Stomach smooth muscle (tissue), 2 donors: Measurements from ENCODE around the gene UGT2B17.
"Not testable (repeated sequence)": the region's sequence is repeated elsewhere in the genome, so short reads cannot be mapped to it uniquely, and the experiment has no call there.

Experiments
- H3K27ac ChIP-seq: one replicate; pipeline ENCODE4 v1.7.0; 2013; ENCODE audit warnings: mild to moderate bottlenecking, low read length, inconsistent platforms
- H3K27me3 ChIP-seq, 2 donors: one replicate each; pipeline ENCODE4 v1.7.0; 2013; ENCODE audit warnings: low read length in 2 of 2; ENCODE audit not compliant: insufficient read depth in 2 of 2, control insufficient read depth in 1 of 2
- H3K36me3 ChIP-seq, 2 donors: one replicate each; pipeline ENCODE4 v1.7.0; 2013; ENCODE audit warnings: low read length in 2 of 2; ENCODE audit not compliant: control insufficient read depth in 2 of 2, insufficient read depth in 2 of 2
- H3K4me1 ChIP-seq: one replicate; pipeline ENCODE4 v1.7.0; 2013; ENCODE audit warnings: low read length; ENCODE audit not compliant: control insufficient read depth, insufficient read depth
- H3K4me3 ChIP-seq, 2 donors: one replicate each; pipeline ENCODE4 v1.7.0; 2013; ENCODE audit warnings: low read length in 2 of 2
- H3K9ac ChIP-seq, 2 donors: one replicate each; pipeline ENCODE4 v1.7.0; 2013; ENCODE audit warnings: low read length in 2 of 2, mild to moderate bottlenecking in 1 of 2
- H3K9me3 ChIP-seq, 2 donors: one replicate each; pipeline ENCODE4 v1.7.0; 2013; ENCODE audit warnings: low read length in 2 of 2; ENCODE audit not compliant: control insufficient read depth in 2 of 2
- donor health status: healthy.
- donor health status: Pancreatic carcinoma.

UGT2B17 gene

DNA sequence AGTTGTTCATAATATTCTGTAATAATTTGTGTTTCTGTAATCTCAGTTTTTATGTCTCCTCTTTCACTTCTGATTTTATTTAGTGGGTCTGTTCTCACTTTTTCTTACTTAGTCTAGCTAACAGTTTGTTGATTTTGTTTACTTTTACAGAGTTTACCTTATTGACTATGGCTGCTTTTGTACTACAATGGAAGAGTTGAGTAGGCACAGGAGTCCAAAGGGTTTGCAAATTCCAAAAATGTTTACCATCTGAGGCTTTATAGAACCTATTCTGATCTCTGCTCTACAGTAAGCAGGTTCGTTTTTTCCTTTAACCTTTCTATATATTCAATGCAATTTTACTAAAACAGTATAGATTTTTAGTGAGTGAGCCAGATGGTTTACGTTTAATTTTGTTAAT is 55.1 kb downstream of the UGT2B17 start:
- Histone ChIP-seq H3K27me3 (no peaks in the 10 kb centered on the region), H3K36me3 (no peaks in the 10 kb centered on the region), H3K4me3 (no peak overlapping the region), H3K4me1 (no peaks in the 10 kb centered on the region), H3K9ac (no peak overlapping the region), H3K27ac (no peak overlapping the region), H3K9me3 (no peaks in the 10 kb centered on the region)

DNA sequence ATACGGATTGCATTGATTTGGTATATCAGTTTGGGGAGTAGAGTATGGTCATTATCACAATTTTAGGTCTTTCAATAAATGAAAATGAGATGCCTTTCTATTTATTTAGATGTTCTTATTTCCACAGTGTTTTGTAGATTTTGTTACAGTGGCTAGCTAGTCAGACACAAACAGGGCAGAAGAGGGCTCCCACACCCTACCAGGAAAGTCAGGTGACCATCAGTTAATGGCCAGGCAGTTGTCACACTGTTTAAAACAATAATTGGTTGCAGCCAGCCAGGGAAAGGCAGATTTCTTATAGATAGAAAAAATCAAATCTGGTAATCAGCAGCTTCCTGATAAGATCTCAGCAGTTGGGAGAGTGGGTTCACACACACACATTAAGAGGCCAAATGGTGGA is 57.2 kb downstream of the UGT2B17 start:
- Histone ChIP-seq H3K36me3 (no peaks in the 10 kb centered on the region), H3K9me3 (no peaks in the 10 kb centered on the region), H3K4me3 (no peak overlapping the region), H3K9ac (no peak overlapping the region), H3K4me1 (no peaks in the 10 kb centered on the region), H3K27me3 (no peaks in the 10 kb centered on the region), H3K27ac (no peak overlapping the region)

DNA sequence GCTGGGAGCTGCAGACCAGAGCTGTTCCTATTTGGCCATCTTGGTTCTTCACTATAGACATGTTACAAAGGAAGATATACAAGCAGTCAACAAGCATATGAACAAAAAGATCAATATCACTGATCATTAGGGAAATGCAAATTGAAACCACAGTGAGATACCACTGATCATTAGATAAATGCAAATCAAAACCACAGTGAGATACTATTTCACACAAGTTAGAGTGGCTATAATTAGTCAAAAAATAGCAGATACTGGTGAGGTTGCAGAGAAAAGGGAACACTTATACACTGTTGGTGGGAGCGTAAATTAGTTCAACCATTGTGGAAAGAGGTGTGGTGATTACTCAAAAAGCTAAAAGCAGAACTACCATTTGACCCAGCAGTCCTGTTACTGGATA is 70.7 kb downstream of the UGT2B17 start:
- not testable (repeated sequence) for H3K9me3 ChIP-seq, H3K4me1 ChIP-seq, H3K27me3 ChIP-seq

DNA sequence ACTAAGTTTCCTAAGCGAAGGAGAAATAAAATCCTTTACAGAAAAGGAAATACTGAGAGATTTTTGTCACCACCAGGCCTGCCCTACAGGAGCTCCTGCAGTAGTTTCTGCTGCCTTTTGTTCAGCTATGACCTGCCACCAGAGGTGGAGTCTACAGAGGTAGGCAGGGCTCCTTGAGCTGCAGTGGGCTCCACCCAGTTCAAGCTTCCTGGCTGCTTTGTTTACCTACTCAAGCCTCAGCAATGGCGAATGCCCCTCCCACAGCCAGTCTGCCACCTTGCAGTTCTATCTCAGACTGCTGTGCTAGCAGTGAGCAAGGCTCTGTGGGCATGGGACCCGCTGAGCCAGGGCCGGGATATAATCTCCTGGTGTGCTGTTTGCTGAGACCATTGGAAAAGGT is 71.3 kb downstream of the UGT2B17 start:
- H3K9me3 ChIP-seq, H3K36me3 ChIP-seq, H3K27ac ChIP-seq: not testable (repeated sequence)

More for the DNA sequence above, 70.7 kb downstream of the UGT2B17 start:
- H3K4me3 ChIP-seq, H3K36me3 ChIP-seq, H3K27ac ChIP-seq, H3K9ac ChIP-seq: not testable (repeated sequence)

DNA sequence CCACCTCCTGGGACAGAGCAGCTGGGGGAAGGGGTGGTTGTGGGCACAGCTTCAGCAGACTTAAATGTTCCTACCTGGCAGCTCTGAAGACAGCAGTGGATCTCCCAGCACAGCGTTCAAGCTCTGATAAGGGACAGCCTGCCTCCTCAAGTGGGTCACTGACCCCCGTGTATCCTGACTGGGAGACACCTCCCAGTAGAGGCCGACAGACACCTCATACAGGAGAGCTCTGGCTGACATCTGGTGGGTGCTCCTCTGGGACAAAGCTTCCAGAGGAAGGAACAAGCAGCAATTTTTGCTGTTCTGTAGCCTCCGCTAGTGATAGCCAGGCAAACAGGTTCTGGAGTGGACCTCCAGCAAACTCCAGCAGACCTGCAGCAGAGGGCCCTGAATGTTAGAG is 72.7 kb downstream of the UGT2B17 start:
- not testable (repeated sequence) for H3K4me3 ChIP-seq, H3K27me3 ChIP-seq, H3K27ac ChIP-seq, H3K9me3 ChIP-seq, H3K9ac ChIP-seq, H3K36me3 ChIP-seq, H3K4me1 ChIP-seq

More for the DNA sequence above, 71.3 kb downstream of the UGT2B17 start:
- H3K4me1 ChIP-seq, H3K27me3 ChIP-seq, H3K4me3 ChIP-seq, H3K9ac ChIP-seq: not testable (repeated sequence)

DNA sequence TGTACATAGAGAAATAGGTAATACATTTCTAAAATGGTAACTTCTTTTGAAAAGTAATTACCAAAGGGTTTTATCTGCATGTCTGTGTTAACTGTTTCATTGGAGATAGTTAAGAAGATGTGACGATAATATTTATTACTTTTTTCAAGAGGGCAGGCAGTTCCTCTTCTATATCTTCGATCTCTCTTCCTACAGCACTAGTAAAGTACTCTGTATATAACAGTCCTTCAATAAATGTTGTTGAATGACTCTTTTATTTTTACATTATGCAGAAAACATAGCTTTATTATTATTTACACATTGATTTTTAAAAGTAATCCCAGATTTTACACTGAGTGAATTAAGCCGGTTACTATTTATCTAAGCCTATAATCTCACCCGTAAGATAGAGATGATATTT is 77.1 kb downstream of the UGT2B17 start:
- H3K9me3 ChIP-seq, result no peaks in the 10 kb centered on the region
- H3K36me3 ChIP-seq, result no peaks in the 10 kb centered on the region
- no peak overlapping the region for H3K9ac ChIP-seq
- H3K4me1 ChIP-seq, result no peaks in the 10 kb centered on the region
- no peak overlapping the region for H3K27ac ChIP-seq
- H3K27me3 ChIP-seq, result no peaks in the 10 kb centered on the region
- no peak overlapping the region for H3K4me3 ChIP-seq

DNA sequence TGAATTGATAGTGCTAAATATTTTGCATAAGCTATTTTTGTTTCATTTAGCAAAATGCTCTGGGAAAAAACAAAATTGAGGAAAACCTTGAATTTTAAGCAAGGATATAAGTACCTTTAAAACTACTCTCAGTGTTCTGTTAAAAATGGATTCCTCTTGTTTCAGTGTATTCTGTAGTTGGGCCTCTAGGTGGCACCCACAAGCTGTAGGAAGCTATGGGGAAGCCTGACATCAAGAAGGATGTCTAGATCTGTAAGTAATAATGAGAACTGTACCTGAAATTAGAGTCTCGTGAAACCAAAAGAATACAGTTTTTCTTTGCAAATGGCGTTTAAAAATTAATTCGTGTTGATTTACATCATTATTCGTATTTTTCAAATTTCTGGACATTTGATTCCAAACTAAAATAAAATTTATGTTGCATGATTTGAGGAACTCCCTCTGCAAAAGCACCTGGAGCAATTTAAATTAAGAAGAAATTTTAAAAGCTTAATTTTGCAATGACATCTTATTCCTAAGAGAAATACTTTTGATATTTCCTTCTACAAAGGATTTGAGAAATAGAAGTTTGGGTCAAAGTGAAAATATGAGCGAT is 77.6 kb downstream of the UGT2B17 start:
- H3K4me1 ChIP-seq, result no peaks in the 10 kb centered on the region
- H3K9me3 ChIP-seq, result no peaks in the 10 kb centered on the region
- H3K36me3 ChIP-seq, result no peaks in the 10 kb centered on the region
- no peak overlapping the region for H3K27ac ChIP-seq
- H3K27me3 ChIP-seq, result no peaks in the 10 kb centered on the region
- H3K9ac ChIP-seq, result no peak overlapping the region
- H3K4me3 ChIP-seq, result no peak overlapping the region

DNA sequence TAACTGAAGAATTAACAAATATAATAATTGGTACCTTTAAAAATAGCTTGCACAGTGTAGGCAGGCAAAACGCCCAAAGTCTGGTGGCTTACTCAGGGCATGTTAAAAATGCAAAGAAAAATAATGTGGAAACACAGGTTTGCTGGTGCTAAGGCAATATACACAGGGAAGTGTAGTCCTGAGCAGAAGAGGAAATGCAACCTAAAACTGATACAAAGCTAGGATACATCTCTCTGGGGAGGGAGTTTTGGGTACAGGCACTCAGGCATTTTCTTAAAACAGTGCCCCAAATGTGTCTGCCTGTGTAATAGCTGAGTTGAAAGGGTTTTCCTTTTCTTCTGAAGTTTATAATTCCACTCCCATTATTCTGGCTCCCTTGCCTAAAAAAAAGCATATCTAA is 81.4 kb downstream of the UGT2B17 start:
- Histone ChIP-seq H3K4me1 (no peaks in the 10 kb centered on the region), H3K27me3 (peaks cover 0 to 2% of the 10 kb centered on the region in 2 donors), H3K36me3 (no peaks in the 10 kb centered on the region), H3K27ac (no peak overlapping the region), H3K4me3 (no peak overlapping the region), H3K9ac (no peak overlapping the region), H3K9me3 (no peaks in the 10 kb centered on the region)

DNA sequence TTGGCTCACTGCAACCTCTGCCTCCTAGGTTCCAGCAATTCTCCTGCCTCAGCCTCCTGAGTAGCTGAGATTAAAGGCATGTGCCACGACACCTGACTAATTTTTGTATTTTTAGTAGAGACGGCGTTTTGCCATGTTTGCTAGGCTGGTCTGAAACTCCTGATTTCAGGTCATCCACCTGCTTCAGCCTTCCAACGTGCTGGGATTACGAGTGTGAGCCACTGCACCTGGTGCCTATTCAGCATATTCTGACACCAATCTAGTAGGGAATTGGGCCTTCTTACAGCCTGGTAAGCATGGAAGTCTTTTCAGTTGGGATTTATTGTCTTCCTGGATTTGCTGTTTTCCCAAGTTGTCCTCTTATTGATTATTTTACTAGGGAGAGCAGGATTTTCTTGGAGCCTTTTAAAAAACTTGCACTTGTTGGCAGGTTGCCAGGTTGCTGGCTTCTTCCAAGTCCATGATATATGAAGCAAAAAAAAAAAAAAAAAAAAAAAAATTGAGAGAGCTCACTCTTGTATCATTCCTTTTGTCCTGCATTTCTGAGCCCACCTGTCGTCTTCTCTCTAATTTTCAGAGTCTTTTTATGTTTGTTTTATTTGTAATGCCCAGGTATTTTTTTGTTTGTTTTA is 85.2 kb downstream of the UGT2B17 start:
- no peaks in the 10 kb centered on the region for H3K36me3 ChIP-seq
- H3K27me3 ChIP-seq, result peaks cover 0 to 2% of the 10 kb centered on the region in 2 donors
- no peak overlapping the region for H3K4me3 ChIP-seq

DNA sequence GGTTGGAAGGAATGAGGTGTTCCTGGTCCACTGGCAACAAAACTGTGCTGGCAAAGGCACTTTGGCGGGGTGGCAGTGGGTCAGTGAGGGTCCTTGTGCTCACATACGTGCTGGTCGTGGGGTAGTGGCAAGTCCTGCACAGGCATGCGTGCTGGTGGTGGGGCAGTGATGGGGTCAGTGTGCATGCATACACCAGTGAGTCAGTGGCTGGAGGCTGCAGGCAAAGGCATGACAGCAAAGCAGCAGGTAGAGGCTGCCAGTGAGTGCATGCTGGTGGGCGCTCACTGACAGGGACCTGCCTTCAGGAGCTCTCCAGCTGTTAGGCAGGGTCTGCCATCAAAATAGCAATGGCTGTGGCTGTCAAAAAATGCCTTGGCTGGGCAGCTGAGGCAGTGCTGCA is 86.8 kb downstream of the UGT2B17 start:
- no peak overlapping the region for H3K9ac ChIP-seq
- no peaks in the 10 kb centered on the region for H3K36me3 ChIP-seq
- peaks cover 0 to 2% of the 10 kb centered on the region in 2 donors for H3K27me3 ChIP-seq
- no peaks in the 10 kb centered on the region for H3K9me3 ChIP-seq
- H3K4me3 ChIP-seq, result no peak overlapping the region
- no peak overlapping the region for H3K27ac ChIP-seq
- H3K4me1 ChIP-seq, result no peaks in the 10 kb centered on the region

More for the DNA sequence above, 85.2 kb downstream of the UGT2B17 start:
- H3K27ac ChIP-seq, result no peak overlapping the region
- no peak overlapping the region for H3K9ac ChIP-seq
- H3K4me1 ChIP-seq, result no peaks in the 10 kb centered on the region
- no peaks in the 10 kb centered on the region for H3K9me3 ChIP-seq
